ENCODE results near the gene KLHL18.

- TF ChIP-seq TARDBP (IDR thresholded peaks at IDR 0.05) (no peak), FOXK2 (IDR thresholded peaks at IDR 0.05) (no peak), PKNOX1 (IDR thresholded peaks at IDR 0.05) (no peak), FOXA1 (IDR thresholded peaks at IDR 0.05) (no peak), SP1 (IDR thresholded peaks at IDR 0.05) (no peak), FOXM1 (IDR thresholded peaks at IDR 0.05; ENCODE audit: borderline replicate concordance) (no peak), ZNF384 (IDR thresholded peaks at IDR 0.05) (no peak)
Observed at GRCh38 chr3:47344971-47345370, 62.2 kb downstream of the KLHL18 start.
